Activated gamma-delta T cell treated with anti-CD3 and anti-CD28 coated beads, Interleukin-2, amount 50 U/mL, for 16 hours (primary cell): ENCODE results near the gene SEC61B.

ENCODE experiments used
- DNase-seq: peaks from one replicate; pipeline ENCODE4 v3.0.0-alpha.2; 2020; ENCODE audit warnings: low read depth

The SEC61B gene

DNA sequence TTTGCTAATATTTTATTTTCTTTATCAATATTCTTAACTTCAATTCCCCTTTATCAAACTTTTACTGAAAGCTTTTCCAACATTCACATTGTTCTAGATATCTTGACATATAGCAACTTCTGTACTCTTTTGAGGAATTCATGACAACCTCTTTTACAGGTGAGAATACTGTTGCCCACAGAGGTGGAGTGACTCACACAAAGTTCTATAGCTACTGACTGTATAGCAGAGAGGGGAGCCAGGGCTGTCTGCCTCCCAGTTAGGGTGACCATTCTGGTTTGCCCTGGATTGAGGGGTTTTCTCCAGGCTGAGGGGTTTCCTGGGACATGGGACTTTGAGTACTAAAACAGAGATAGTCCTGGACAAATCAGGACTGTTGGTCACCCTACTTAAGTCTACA, 16.2 kb downstream of the SEC61B start:
- DNase-seq = no peak

DNA sequence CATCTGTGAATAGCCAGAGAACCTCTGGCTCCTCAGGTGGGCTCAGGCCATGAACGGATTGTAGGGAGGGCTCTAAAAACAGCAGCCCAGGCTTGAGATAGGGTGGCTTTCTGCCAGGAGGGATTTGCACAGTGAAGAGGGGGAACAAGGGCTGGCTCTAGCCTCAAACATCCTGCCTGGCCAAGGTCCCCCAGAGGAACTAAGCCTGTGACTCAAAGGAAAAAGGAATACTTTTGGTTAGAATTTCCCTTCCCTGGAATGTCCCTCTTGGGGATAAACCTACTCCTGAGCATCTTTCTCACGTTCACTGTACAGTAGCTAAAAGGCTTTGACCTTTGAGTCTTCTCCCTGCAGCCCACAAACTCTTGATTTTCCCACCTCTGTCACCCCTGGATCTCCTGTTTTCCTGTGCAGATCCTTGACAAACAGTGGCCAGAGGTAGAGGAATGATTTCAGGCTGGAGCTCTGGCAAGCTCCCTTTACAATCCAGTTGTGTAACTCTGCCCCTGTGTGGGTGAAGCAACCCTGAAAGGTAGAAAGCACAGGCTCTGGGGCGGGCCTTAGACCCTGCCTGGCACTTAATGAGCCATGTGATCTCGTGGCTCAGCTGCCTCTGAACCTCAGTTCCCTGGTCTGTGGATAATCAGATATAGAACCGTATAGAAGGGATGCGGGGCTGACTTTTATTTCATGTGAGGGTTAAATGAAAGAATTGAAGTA, 17.4 kb downstream of the SEC61B start:
- no peak for DNase-seq

DNA sequence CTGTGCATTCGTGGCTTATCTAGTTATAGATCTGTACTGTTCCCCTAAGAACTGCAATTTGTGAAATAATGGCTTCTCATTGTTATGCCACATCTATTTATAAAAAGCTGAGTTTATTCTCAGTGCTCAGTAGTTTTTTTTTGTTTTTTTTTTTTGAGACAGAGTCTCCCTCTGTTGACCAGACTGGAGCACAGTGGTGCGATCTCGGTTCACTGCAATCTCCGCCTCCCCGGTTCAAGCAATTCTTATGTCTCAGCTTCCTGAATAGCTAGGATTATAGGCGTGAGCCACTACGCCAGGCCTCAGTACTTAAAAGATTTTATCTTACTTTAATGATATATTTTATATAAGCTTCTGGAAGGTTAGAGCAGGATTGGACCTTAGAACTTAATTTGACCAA, 19.0 kb downstream of the SEC61B start:
- DNase-seq = no peak

DNA sequence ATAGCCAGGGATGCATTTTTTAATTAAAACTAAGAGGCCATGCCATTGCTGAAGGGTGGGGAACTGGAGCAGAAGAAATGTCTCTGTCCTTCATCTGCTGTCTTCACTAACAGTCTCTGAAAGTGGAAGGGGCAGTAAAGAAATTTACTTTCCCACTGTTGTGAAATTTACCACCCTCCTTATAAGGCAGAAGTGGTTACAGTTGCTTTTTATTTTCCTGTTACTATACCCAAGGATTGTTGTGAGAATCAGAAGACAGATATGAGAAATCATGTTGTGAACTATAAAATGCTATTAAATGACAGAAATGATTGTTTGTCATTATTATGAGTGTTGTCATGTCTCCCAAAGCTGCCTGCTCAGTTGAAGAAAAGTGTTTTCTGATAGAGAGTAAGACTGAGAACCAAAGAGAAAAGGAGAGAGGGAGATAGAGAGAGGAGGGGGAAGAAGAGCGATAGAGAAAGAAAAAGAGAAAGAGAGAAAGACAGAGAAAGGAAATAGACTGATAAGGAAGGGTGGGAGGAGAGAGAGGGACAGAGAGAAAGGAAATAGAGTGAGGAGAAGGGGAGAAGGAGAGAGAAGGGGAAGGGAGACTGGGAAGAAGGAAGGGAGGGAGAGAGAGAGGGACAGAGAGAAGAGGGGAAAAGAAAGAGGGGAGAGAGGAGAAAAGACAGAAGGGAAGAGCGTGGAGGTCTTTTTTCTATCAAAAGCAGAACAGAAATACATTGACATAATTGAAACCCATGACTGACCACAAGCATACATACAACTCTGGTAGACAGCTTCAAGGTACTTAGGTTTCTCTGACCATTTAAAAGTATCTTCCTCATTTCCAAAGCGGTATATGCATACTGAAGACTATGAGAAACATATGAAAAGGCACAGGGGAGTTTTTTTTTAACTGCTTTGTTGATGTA, 22.5 kb downstream of the SEC61B start:
- no peak for DNase-seq

DNA sequence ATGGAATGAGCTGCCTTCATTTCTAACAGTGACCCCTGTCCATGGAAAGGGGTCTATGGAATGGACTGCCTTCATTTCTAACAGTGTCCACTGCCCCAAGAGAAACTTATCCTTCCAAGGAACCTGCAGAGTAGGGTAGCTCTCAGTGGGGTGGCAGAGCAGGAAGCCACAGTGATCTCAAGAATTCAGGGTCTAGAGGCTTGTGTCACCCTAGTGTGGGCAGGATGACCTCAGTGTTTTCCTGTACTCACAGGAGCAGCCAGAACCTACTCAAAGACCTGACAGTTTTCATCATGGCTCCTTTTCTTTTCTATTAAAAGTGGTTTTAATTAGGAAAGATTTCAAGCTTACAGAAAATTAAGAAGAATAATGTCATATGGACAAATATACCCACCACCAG, 27.5 kb downstream of the SEC61B start:
- DNase-seq = no peak

DNA sequence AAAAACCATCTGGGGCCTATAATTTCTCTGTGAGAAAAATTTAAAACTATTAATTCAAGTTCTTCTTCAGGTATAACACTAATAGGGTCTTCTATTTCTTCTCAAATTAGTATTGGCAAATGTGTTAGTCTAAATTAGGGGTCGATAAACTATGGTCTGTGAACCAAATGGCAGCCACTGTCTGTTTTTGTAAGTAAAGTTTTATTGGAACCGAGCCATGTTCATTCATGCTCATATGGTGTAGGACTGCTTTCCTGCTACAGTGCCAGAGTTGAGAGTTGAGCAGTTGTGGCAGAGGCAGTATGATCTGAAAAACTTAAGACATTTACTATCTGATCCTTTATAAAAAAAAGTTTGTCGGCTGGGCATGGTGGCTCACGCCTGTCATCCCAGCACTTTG, 29.1 kb downstream of the SEC61B start:
- no peak for DNase-seq

DNA sequence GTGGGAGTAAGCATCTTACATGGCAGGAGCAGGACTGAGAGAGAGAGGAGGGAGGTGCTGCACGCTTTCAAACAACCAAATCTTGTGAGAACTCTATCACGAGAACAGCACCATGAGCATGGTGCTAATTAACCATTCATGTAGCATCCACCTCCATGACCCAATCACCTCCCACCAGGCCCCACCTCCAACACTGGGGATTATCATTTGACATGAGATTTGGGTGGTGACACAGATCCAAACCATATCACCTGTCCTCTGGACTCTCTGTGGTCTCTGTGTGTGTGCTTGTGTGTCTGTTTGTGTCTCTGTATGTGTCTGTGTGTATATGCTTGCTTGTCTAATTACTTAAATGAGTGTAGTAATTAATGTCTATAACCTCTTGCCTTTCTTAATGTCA, 31.1 kb downstream of the SEC61B start:
- no peak for DNase-seq

DNA sequence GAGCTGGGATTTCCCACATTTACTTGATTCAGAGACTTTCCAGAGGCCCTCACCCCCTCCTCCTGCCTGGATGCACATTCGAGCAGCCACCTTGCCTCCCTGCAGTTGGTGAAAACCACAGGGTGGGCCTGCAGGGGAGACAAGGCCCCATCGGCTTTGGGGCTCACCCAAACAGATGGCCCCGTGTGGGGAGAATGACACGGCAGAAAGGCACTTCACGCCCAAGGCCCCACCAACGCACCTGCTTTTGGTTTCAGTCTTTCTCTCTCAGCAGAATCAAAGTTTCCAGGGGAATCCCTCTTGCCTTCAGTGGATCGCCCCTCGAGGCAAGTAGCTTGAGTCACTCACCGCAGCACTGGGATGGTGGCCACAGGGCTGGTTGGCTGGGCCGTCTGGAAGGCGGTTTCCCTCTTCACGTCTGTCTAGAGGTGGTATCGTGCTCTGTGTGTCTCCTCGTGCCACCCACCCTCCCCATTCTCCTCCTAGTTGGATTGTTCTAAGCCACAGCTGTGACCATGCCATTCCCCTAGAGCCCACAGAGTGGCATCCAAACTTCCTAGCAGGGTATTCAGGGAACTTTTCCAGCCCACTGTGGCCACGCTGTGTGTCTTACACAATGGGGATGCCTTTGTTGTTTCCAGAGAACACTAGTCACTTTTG, 31.8 kb downstream of the SEC61B start:
- peak; percentile 68 for DNase-seq

DNA sequence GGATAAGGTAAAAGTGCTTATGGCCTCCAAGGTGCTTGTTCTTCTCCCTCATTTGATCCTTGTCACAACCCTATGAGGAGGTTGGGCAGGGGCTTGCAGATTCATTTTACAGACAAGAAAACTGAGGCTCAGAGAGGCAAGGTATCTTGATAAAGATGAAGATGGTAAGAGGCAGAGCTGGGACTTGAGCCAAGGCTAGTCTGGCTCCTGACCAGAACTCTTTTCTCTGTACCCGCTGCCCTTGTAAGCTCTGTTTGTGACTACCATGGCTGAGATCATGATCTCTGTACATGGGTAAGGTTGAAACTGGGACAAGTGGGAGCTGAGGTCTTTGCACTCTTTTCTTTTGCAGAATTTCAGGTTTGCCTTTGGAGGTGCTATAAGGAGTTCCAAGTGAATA, 33.6 kb downstream of the SEC61B start:
- DNase-seq = no peak

DNA sequence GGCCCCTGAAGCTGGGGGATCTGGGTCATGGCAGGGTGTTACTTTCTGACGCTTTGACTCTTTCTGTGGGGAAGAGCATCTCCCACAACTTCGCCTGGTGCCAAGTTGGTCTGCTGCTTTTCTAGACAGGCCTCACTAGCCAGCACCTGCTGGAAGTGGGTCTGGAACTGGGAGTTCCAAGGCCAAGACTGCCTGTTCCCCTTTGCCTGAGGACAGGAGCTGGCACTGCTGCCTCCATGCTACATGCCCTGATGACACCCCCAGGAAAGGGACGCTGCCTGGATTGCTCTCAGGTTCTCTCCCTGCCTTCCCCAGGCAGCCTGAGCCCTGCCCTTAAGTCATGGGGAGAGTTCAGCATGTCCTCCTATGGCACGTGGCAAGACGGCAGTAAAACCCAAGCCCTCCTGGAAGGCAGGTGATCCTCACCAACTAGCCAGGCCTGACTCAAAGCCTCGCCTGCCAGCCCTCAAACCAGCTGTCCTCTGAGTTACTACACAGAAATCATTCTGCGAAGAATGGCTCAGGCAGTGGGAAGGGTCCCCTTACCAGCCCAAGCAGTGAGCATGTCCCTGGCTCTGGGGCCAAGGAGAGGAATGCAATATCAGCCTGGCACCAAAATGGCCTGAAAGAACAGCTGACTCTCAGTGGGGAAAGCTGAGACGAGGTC, 35.8 kb downstream of the SEC61B start:
- DNase-seq = no peak

DNA sequence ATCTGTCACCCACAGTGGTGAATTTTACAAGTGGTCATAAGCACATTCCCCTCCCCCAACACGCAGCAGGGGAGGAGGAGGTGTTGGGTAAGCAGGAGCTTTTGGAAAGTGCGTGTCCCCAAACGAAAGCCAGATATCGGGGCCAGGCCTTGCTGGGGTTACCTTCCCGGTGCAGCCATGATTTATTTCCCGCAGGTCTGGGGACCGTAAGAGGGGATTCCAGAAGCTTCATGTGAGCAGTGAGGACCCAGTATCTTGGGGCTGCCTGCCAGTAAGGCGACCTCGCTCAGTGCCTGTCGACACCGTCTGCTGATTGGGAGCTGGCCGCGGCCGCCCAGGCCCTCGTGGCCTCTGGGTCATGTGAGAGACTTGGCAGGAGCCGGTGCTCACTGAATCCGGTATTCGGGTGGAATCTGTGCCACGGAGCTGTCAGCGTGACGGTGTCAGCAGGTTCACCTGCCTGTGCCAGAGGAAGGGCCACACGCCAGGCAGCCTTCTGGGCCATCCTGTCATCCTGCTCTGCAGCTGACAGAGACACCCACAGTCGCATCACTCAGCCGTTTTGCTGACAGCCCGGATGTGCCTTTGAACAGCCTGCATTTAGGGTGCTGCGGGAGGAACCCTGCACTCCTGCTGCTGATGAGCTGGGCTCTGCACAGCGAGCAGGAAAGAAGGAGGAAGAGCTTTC, 37.3 kb downstream of the SEC61B start:
- DNase-seq = no peak

DNA sequence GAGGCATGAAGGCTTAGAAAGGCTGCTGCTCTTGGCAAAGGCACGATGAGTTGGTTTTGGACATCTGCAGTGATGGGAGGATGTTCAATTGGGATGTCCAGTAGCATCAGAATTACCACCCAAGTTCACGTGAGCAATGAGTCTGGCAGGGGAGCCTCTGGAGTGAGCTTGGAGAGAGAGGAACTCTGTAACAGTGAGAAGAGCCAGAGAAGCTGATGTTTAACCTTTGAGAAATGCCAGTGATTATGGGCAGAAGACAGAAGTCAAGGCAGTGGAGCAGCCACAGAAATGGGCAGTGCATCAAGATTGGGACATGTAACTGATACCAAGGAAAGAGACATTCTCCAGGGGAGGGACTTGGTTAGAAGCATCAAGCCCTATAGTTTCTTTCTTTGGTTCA, 39.8 kb downstream of the SEC61B start:
- no peak for DNase-seq

DNA sequence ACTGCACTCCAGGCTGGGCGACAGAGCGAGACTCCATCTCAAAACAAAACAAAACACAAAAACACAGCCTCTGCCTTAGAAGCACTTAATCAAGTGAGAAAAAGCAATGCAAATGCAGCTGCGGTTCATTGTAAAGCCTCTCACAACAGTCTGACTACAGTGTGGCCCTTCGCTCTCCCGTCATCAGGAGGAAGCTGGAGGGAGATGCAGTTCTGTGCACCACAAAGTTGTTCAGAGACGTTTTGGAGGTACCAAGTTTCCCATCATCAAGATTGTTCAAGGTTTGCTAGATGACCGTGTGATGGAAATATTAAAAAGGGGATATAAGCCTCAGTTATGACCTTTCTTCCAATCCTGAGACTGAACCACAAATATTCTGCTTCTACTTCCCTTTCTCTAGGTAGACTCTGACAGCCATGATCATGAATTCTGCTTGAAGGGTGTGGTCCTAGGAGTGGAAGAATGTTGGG, 40.9 kb downstream of the SEC61B start:
- no peak for DNase-seq

DNA sequence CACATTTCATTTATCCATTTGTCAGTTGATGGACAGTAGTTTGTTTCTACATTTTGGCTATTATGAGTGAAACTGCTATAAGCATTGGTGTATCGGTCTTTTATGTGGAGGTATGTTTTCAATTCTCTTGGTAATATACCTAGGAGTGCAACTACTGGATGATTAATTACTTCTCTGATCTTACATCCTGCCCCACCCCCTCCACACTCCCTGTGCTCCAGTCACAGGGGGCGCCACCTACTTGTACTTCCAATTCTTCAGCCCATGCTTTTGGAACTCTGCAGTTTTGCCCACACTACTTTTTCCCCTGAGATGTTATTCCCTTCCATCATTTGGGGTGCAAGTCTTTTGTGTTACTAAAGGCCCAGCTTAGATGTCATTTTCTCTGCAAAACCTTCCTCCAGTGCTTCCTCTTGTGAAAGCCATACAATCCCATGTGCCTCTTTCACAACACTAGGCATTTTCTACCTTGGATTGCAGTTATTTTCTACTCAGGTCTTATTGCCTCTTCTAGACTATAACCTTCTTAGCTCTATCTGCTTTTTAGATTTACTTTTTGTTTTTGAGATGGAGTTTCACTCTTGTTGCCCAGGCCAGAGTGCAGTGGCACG, 42.1 kb downstream of the SEC61B start:
- DNase-seq = no peak

DNA sequence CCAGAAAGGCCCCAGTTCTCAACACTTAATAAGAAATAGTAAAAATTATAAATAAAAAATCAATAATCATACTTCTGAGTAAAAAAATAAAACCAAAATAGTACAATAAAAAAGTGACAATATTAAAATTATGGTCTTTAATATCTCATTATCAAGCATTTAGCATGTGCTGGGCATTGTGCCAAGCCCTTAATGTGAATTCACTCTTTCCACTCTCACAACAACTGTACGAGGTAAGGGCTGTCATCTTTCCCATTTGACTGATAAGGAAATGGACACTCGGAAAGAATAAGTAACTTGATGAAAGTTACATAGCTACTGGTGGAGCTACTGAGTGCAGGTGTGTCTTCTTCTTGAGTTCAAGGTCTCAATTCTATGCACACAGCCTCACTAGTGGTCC, 43.6 kb downstream of the SEC61B start:
- DNase-seq = no peak

DNA sequence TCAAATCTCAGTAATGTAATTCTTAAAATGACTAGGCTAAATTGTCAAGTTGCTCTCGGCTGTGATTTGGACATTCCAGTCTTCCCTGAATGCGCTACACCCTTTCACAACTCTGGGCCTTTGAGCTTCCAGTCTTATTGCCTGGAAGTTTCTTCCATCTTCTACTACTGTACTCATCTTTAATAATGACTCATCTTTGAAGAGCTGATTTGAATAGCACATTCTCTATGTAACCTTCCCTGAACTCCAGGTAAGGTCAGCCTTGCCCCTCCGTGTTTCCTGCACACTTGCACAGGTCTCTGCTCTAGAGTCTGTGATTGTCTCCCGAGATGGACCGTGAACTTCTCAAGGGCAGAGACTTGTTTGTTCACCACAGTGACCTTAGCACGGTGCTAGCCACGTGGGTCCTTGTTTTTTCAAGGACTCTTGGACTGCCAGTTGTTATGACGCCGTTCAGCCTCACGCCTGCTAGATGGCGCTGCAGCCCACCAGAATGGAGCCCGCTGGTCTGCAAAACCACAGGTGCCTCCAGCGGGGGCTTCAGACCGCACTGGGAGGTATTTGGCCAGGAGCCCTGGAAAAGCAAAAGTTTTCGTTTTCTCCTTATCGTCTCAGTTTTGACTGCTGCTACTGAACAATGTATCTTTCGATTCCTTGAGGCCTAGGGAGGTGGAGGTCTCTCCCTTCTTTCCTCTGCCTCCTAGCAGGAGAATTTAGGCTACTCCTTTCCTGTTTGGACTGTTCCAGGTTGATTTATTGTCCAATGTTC, 44.4 kb downstream of the SEC61B start:
- DNase-seq = peak; percentile 46

DNA sequence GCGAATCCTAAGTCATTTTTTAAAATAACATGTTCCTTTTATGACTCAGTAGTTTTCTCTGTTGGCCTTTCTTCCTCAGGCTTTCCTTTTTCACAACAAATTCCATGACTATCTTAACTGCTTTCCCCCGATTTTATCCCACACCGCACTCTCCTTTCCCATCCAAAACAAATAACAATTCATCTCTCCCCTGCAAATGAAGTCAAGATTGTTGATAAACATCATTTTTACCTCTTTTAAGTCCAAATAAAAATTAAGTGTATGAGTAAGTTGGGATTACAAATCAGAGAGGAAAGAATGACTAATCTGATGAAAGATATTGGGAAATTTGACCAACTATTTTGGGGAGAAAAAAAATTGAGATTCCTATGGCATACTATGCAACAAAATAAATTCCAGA, 47.3 kb downstream of the SEC61B start:
- DNase-seq = no peak

DNA sequence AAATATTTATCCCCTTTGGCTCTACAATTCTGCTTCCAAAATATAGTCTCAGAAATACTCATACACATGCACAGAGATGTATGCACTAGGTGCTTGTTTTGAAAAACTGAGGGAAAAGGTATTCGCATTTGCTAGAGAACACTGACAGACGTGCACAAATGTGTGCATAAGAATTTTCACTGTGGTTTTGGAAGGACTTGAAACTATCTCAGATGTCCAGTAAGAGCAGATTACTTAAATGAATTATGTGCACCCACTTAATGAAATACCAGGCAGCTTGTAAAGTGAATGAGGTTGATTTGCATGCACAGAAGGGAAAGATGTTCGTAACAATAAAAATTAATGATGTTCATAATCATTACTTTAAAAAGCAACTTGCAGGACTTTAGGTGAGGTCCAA, 48.4 kb downstream of the SEC61B start:
- DNase-seq = no peak

DNA sequence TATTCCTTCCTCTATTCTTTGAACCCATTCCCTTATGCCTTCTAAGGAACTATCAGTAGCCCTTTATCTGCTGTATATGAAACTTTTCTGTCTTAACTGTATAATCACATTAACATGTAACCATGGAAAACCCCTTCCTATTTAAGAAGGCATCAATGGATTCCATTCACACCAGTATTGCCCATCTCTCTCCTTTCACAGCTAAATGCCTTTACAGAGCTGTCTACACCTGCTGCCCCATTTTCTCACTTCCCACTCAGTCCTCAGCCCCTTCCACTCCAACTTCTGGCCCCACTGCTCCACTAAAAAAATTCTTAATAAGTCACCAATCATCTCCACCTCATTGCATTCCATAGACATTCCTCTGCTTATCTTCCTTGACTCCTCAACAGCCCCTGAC, 50.8 kb downstream of the SEC61B start:
- DNase-seq = no peak

DNA sequence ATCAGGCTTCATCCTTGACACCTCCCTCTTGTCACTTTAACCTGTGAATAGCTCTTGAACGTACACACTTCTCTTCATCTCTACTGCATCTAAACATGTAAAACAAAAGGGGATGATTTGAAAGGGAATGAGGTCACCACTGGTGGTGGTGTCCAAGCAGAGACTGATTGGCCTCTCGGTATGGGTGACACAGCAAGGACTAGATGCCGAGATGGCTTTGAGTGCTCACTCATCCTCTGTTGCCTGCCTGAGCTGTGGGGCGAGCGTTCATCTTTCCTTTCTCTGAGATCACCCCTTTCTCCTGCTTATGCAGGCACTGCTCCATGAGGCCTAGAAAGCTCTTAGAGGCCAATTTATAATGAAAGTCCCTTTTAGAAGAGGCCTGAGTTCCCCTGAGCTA, 51.9 kb downstream of the SEC61B start:
- DNase-seq = no peak

DNA sequence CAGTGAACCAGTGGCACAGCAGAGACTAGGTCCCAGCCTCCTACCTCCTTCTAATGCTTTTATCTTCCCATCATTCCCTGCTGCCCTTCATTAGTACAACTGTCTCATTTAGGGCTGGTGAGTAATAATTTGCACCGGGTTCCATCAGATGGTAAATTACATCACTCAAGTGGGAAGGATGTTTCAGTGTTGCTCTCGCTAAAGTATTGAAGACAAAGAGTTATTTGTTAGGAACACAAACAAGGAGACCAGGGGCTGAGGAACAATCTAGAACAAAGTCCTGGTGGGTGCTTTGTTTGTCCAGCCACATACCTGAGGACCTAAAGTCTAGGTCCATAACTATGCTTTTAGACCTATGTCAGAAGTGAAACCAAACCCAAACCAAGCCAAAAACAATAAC, 52.4 kb downstream of the SEC61B start:
- DNase-seq = no peak
